HG03103 (cell line): ENCODE measurements around the gene AURKAIP1.
"Not testable (repeated sequence)": the region's sequence is repeated elsewhere in the genome, so short reads cannot be mapped to it uniquely, and the experiment has no call there.

Experiments used
- ATAC-seq: cut with Tn5 transposase; IDR thresholded peaks from one replicate; pipeline ENCODE4 v1.9.1; 2021; ENCODE audit warnings: low read depth; ENCODE audit not compliant: unreplicated experiment

AURKAIP1 gene

GRCh38 chr1:1387098-1388077 lies 12.4 kb upstream of the AURKAIP1 start:
- no peak for ATAC-seq

- ATAC-seq, result no peak
Observed at GRCh38 chr1:1385931-1386330, 10.9 kb upstream of the AURKAIP1 start.

- not testable (repeated sequence) for ATAC-seq
Observed at GRCh38 chr1:1385339-1385738, 10.3 kb upstream of the AURKAIP1 start.

- ATAC-seq, result no peak
Observed at GRCh38 chr1:1381294-1381693, 6.3 kb upstream of the AURKAIP1 start.

GRCh38 chr1:1380860-1381259 lies 5.9 kb upstream of the AURKAIP1 start:
- ATAC-seq, result no peak

GRCh38 chr1:1377540-1378205 lies 2.7 kb upstream of the AURKAIP1 start:
- no peak for ATAC-seq

GRCh38 chr1:1376551-1377226 lies 1.7 kb upstream of the AURKAIP1 start:
- ATAC-seq, result no peak

GRCh38 chr1:1374589-1374928 lies 448 bp downstream of the AURKAIP1 start:
- ATAC-seq, result no peak

- no peak for ATAC-seq
Observed at GRCh38 chr1:1373815-1374588, 1.0 kb downstream of the AURKAIP1 start.

GRCh38 chr1:1373051-1373814 lies 1.8 kb downstream of the AURKAIP1 start:
- no peak for ATAC-seq

- ATAC-seq, result no peak
Observed at GRCh38 chr1:1371746-1372711, 3.0 kb downstream of the AURKAIP1 start.

- ATAC-seq, result no peak
Observed at GRCh38 chr1:1371364-1371745, 3.7 kb downstream of the AURKAIP1 start.

GRCh38 chr1:1370771-1371300 lies 4.2 kb downstream of the AURKAIP1 start:
- no peak for ATAC-seq

- not testable (repeated sequence) for ATAC-seq
Observed at GRCh38 chr1:1370094-1370493, 4.9 kb downstream of the AURKAIP1 start.

- no peak for ATAC-seq
Observed at GRCh38 chr1:1367315-1367714, 7.7 kb downstream of the AURKAIP1 start.

- ATAC-seq, result no peak
Observed at GRCh38 chr1:1366699-1367066, 8.3 kb downstream of the AURKAIP1 start.

GRCh38 chr1:1365875-1366698 lies 8.9 kb downstream of the AURKAIP1 start:
- no peak for ATAC-seq

- no peak for ATAC-seq
Observed at GRCh38 chr1:1364266-1364665, 10.7 kb downstream of the AURKAIP1 start.
